GM12801 (cell line): Measurements from ENCODE around the gene MGP.

Experiments used
- TF ChIP-seq, protein P1 (sequence below): IDR thresholded peaks from one replicate; pipeline ENCODE4 v1.5.1; 2011; ENCODE audit warnings: control low read depth; ENCODE audit not compliant: insufficient read length; ENCODE audit errors: extremely low read depth

The MGP gene

DNA sequence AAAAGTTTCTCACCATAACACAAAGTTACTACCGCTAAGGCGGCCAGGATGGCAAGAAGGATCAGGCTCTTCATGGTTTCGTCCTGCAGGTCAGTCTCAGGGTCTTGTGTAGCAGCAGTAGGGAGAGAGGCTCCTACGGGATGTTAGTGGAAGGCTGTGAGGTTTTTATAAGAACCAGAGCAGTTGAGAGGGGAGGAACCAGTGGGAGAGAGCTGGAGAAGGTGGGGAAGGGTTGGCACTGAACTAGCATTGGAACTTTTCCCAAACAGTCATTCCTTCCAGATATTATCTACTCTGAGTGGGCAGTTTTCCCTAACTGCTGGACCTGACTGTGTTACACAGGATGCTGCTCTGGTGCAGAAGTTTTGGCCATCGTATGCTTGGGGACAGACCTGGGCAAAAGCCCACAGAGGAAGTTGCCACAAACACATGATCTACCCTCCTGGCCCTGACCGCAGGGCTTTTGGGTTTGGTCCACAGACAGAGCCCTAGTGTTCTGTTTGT is at the start of gene MGP:
Gene MGP (minus strand): TSS at position 137 of the 504 bp plus-strand sequence. CDS start 63 bp downstream, at position 74.
- TF ChIP-seq, protein P1, sequence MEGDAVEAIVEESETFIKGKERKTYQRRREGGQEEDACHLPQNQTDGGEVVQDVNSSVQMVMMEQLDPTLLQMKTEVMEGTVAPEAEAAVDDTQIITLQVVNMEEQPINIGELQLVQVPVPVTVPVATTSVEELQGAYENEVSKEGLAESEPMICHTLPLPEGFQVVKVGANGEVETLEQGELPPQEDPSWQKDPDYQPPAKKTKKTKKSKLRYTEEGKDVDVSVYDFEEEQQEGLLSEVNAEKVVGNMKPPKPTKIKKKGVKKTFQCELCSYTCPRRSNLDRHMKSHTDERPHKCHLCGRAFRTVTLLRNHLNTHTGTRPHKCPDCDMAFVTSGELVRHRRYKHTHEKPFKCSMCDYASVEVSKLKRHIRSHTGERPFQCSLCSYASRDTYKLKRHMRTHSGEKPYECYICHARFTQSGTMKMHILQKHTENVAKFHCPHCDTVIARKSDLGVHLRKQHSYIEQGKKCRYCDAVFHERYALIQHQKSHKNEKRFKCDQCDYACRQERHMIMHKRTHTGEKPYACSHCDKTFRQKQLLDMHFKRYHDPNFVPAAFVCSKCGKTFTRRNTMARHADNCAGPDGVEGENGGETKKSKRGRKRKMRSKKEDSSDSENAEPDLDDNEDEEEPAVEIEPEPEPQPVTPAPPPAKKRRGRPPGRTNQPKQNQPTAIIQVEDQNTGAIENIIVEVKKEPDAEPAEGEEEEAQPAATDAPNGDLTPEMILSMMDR, result no peak

DNA sequence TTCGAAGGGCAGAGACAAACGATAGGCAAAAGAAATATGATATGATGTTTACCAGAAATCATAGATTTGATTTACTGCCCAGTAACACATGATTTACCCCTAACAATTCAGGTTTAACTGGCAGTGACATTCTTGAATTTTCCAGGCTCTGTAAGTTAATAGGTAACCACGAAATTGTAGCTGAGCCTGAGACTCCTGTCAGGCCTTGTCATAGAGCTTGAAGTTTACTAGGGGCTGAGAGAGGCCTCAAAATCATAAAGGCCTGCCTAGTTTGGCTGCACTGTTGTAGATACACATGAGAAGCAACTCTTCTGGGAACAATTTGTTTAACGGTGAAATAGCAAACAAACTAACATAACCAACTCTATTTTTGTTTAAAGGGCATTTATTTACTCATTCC is 49.4 kb upstream of the MGP start:
- TF ChIP-seq, protein P1, result no peak

DNA sequence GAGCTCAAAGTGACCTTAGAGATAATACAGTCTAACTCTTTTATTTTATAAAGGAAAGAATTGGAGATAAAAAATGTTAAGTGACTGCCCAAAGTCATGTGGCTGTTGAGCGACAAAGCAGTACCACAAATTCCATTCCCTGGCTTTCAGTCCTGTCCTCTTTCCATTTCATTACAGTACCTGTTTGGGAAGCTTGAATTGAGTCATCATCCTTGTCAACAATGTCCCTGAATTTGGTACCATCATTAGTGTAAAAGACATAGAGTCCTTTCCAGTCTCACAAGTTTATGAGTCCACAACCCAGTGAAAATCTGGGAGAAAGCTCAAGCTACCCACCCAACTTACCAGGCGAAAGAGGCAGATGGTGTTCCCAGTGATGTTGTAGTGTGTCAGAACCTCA is 48.9 kb upstream of the MGP start:
- TF ChIP-seq, protein P1, result no peak

DNA sequence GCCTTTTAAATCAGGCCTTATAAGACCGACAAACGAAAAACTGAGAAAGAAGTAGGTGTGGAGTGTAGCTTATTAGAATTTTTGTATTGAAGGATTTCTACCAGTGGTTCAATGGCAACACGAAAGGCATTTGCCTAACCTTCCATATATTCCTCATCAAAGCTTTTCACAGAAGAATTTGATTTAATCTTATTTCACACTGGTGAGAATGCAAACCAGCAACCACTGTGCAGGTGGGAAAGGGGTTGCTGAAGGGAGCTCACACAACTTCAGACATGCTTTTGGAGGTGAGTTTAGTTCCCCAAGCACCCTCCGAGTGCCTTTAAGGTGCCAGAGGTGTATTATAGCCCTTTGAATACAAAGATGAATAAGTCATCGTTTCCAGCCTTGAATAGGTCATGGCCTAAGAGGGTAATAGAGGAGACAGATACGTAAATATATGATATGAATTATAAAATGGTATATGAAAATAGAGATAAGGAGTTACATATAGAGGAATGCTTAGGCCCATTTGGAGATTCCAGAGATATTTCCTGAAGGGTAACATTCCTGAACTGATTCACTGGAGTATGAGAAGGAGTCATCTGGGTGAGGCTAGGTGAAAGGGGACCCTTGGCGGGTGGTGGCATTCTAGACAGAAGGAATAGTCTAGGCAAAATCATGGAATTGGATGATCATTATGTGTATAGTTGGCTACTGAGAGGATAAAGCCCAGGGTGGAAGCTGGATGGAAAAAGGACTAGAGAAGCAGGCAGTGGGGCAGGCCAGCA is 46.3 kb upstream of the MGP start:
- TF ChIP-seq, protein P1, result no peak

DNA sequence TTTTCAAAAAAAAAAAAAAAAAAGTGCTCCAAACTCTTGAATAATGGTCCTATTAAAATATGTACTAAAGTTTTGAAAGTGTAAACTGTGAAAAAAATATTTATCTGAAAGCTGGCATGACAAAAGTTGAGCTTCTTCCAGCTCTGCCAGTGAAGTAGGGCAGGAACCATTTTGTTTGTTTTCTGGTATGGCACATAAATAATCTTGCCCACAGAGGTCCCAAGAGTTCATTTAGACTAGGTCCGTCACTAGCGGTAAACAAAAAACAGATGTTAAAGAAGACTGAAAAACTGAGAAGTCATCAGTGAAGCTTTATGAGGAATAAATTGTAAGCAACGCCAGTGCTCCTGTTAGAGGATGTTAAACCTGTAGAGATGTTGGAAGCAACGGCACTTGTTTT is 45.7 kb upstream of the MGP start:
- TF ChIP-seq, protein P1, result no peak

DNA sequence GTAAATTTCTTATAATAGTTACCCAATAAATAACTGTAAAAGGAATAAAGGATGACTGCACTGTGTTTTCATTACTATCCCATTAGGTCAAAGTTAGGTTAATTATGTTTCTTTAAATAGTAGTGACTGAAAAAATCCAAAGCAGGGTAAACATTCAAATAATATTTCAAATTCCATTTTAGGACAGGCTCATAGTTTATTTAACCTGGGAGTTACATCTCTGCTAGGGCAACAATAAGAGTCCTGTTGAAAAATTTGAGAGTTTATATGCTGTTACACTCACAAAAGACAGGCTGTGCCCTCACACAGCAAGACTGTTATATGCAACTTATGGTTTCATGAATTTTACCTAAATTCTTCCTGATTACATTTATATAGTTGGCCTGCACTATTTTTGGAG is 44.6 kb upstream of the MGP start:
- TF ChIP-seq, protein P1, result no peak

DNA sequence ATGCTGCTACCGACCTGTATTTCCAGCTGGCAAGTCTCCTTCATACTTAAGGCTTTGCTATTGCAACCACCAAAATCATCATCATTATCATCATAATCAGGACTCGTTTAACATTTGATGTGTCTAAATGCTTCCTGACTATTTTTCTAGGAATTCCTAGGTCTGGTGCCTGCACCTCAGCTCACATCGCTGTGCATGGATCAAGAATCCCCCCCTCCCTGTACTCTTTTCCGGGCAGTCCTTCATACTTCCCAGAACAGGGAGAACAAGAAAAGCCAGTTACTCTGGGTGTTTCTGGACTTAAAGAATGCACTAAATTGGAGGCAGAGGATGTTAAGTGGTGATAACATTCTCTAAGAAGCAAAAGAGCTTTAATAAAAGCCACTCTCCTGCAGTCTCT is 43.3 kb upstream of the MGP start:
- TF ChIP-seq, protein P1, result no peak
